Ishikawa (cell line): ENCODE measurements around the gene CFAP46.

Experiments
- CEBPB ChIP-seq: IDR thresholded peaks from 2 replicates; pipeline ENCODE4 v1.6.1; 2012
- CREB1 ChIP-seq: IDR thresholded peaks from 2 replicates; pipeline ENCODE4 v1.6.1; 2012; ENCODE audit warnings: low read depth
- EGR1 ChIP-seq: IDR thresholded peaks from 2 replicates; pipeline ENCODE4 v1.6.1; 2012
- EP300 ChIP-seq: IDR thresholded peaks from 2 replicates; pipeline ENCODE4 v1.6.1; 2012; ENCODE audit warnings: borderline replicate concordance
- FOXM1 ChIP-seq: IDR thresholded peaks from 2 replicates; pipeline ENCODE4 v1.6.1; 2012; ENCODE audit warnings: low read depth, borderline replicate concordance
- NFIC ChIP-seq: IDR thresholded peaks from 2 replicates; pipeline ENCODE4 v1.6.1; 2012
- TAF1 ChIP-seq: IDR thresholded peaks from 2 replicates; pipeline ENCODE4 v1.6.1; 2012; ENCODE audit warnings: low read depth, mild to moderate bottlenecking
- YY1 ChIP-seq: IDR thresholded peaks from 2 replicates; pipeline ENCODE4 v1.6.1; 2012; ENCODE audit warnings: low read depth
- TF ChIP-seq, protein P1 (sequence below): IDR thresholded peaks from 2 replicates; pipeline ENCODE4 v1.6.1; 2012
- TF ChIP-seq, protein P2 (sequence below): IDR thresholded peaks from 2 replicates; pipeline ENCODE4 v1.6.1; 2012; ENCODE audit warnings: low read depth, mild to moderate bottlenecking

DNA sequence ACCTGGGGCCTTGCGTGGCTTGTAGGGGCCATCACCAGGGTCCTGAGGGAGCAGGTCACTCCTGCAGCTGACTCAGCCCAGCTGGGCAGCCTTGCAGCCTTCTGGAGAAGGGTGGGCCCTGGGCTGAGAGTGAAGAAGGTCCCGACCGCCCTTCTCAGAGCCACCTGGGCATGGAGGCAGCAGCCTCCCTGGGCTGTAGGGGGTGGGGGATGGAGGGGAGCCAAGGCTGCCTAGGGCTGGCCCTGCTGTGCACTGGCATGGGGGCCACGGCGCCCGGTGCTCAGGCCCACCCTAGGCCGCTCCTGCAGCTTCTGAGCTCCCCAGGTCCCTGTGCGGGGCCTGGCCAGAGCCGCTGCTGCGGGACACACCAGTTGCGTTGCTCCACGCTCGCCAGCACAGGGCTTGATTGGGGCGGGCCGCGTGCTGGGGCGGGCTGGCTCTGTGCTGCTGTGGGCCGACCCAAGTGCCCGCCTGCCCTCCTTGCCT lies 92.8 kb downstream of the CFAP46 start:
- TF ChIP-seq EGR1 (no peak), CEBPB (no peak), CREB1 (no peak), TAF1 (no peak), YY1 (no peak), EP300 (no peak), NFIC (no peak), FOXM1 (no peak)
- TF ChIP-seq, protein P1, sequence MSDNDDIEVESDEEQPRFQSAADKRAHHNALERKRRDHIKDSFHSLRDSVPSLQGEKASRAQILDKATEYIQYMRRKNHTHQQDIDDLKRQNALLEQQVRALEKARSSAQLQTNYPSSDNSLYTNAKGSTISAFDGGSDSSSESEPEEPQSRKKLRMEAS: no peak
- TF ChIP-seq, protein P2, sequence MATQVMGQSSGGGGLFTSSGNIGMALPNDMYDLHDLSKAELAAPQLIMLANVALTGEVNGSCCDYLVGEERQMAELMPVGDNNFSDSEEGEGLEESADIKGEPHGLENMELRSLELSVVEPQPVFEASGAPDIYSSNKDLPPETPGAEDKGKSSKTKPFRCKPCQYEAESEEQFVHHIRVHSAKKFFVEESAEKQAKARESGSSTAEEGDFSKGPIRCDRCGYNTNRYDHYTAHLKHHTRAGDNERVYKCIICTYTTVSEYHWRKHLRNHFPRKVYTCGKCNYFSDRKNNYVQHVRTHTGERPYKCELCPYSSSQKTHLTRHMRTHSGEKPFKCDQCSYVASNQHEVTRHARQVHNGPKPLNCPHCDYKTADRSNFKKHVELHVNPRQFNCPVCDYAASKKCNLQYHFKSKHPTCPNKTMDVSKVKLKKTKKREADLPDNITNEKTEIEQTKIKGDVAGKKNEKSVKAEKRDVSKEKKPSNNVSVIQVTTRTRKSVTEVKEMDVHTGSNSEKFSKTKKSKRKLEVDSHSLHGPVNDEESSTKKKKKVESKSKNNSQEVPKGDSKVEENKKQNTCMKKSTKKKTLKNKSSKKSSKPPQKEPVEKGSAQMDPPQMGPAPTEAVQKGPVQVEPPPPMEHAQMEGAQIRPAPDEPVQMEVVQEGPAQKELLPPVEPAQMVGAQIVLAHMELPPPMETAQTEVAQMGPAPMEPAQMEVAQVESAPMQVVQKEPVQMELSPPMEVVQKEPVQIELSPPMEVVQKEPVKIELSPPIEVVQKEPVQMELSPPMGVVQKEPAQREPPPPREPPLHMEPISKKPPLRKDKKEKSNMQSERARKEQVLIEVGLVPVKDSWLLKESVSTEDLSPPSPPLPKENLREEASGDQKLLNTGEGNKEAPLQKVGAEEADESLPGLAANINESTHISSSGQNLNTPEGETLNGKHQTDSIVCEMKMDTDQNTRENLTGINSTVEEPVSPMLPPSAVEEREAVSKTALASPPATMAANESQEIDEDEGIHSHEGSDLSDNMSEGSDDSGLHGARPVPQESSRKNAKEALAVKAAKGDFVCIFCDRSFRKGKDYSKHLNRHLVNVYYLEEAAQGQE: no peak
